SJCRH30 (cell line): ENCODE results near the gene ARTN. TPM values are rescaled to one million over a fixed set of nuclear protein-coding genes. Genes with fewer than 3 reads are reported as not detected.

Source experiments
- total RNA-seq: library from RNA; depleted of rRNA; stranded (reverse); fragments of >200 nt; shearing (Covaris generic); gene quantifications from 2 replicates; pipeline ENCODE4 v1.2.3, GENCODE V29; 2014; rRNA removed

ARTN gene
- total RNA-seq, 1 experiment from 2014 or later, result 3.0 TPM

Other genes with a start within 250 kb of the ARTN start
- 6.9 and 10.5 TPM in 2 replicates for gene ST3GAL3, start 226.3 kb upstream of the ARTN start, total RNA-seq
- gene IPO13, start 13.1 kb downstream of the ARTN start, total RNA-seq, result 15.4 and 17.7 TPM in 2 replicates
- gene DPH2, start 36.2 kb downstream of the ARTN start, total RNA-seq, result 45.4 and 47.9 TPM in 2 replicates
- gene ATP6V0B, start 41.2 kb downstream of the ARTN start, total RNA-seq, result 89.7 and 109 TPM in 2 replicates
- gene B4GALT2, start 45.4 kb downstream of the ARTN start, total RNA-seq, result 65.9 and 67.4 TPM in 2 replicates
- gene CCDC24, start 57.8 kb downstream of the ARTN start, total RNA-seq, result 0.85 and 1.6 TPM in 2 replicates
- 0.51 and 0.63 TPM in 2 replicates for gene SLC6A9, start 97.7 kb downstream of the ARTN start, total RNA-seq
- not detected in 2 replicates for gene KLF17, start 185.0 kb downstream of the ARTN start, total RNA-seq
- 0.05 TPM in 1 of 2 replicates, not detected in the other for gene KLF18, start 207.8 kb downstream of the ARTN start, total RNA-seq